Uterus (tissue), 2 donors: ENCODE results near the gene APC.

Source experiments
- POLR2A ChIP-seq, 2 donors: fragments of 450-650 bp; IDR thresholded peaks; one replicate each; pipeline ENCODE4 v1.6.1; 2016; ENCODE audit warnings: antibody characterized with exemption in 2 of 2, mild to moderate bottlenecking in 1 of 2, moderate library complexity in 1 of 2
- TF ChIP-seq, protein P1 (sequence below), 4 experiments: fragments of 200-600 bp in 2 of 4; fragments of 450-650 bp in 2 of 4; sonication (generic) in 2 of 4; IDR thresholded peaks; one replicate each; pipeline ENCODE4 v1.5.1; 2016 to 2019; ENCODE audit warnings: antibody characterized with exemption in 4 of 4, mild to moderate bottlenecking in 2 of 4, moderate library complexity in 1 of 4

DNA sequence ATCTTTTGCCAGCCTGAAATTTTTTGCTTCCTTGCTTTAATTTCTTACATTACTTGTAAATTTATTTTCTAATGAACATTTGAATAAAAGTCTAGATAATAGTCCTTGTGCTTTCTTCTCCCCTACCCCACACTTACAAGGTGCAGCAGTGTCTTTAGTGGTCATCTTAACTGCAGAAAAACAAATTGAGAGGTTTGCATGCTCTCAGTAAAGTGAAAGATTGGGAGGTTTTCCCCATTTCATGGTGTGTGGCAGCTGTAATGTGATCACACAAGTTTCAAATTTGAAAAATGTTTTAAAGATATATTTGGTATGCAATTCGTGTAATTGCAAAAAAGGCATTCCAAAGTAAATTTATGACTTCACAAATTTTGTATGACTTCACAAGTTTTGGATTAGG is 14.7 kb downstream of the APC start:
- TF ChIP-seq, protein P1, sequence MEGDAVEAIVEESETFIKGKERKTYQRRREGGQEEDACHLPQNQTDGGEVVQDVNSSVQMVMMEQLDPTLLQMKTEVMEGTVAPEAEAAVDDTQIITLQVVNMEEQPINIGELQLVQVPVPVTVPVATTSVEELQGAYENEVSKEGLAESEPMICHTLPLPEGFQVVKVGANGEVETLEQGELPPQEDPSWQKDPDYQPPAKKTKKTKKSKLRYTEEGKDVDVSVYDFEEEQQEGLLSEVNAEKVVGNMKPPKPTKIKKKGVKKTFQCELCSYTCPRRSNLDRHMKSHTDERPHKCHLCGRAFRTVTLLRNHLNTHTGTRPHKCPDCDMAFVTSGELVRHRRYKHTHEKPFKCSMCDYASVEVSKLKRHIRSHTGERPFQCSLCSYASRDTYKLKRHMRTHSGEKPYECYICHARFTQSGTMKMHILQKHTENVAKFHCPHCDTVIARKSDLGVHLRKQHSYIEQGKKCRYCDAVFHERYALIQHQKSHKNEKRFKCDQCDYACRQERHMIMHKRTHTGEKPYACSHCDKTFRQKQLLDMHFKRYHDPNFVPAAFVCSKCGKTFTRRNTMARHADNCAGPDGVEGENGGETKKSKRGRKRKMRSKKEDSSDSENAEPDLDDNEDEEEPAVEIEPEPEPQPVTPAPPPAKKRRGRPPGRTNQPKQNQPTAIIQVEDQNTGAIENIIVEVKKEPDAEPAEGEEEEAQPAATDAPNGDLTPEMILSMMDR (IDR thresholded peaks at IDR 0.05): no peak
- no peak for TF ChIP-seq POLR2A (IDR thresholded peaks at IDR 0.05)
